WTC11 (cell line): ENCODE data around the gene SLC1A4. TPM values are rescaled to one million over a fixed set of nuclear protein-coding genes. Genes with fewer than 3 reads are reported as not detected.

Experiments
- ATAC-seq: fragments of 200-7000 bp; cut with Tn5 transposase; 2 replicates; pipeline ENCODE4 v1.10.0; 2021; ENCODE audit warnings: mild to moderate bottlenecking, moderate library complexity
- CTCF ChIA-PET: fragments of 300-600 bp; sonication (Branson Sonifier 250); formaldehyde crosslinking; loops from one replicate; lab custom pipeline; 2021; ENCODE audit warnings: antibody characterized with exemption; lab: Charles Lee
- POLR2A ChIA-PET: fragments of 350-600 bp; sonication (Branson Sonifier 250); formaldehyde crosslinking; loops from one replicate; lab custom pipeline; 2021; ENCODE audit warnings: antibody characterized with exemption; lab: Charles Lee
- DNase-seq: peaks from one replicate; pipeline ENCODE4 v3.0.0; 2021; ENCODE audit warnings: low spot score
- H3K27ac Mint-ChIP-seq: 2 replicates; pipeline ENCODE4 v1.8.0; 2021; ENCODE audit warnings: mixed read lengths
- H3K27me3 Mint-ChIP-seq: 2 replicates; pipeline ENCODE4 v1.8.0; 2021; ENCODE audit warnings: low read depth, mild to moderate bottlenecking, moderate library complexity, mixed read lengths
- H3K36me3 Mint-ChIP-seq: 2 replicates; pipeline ENCODE4 v1.8.0; 2021; ENCODE audit warnings: mixed read lengths
- H3K4me1 Mint-ChIP-seq: 2 replicates; pipeline ENCODE4 v1.8.0; 2022; ENCODE audit warnings: mixed read lengths
- H3K4me3 Mint-ChIP-seq: 2 replicates; pipeline ENCODE4 v1.8.0; 2021; ENCODE audit warnings: mild to moderate bottlenecking, moderate library complexity, mixed read lengths
- H3K9me3 Mint-ChIP-seq: 2 replicates; pipeline ENCODE4 v1.8.0; 2021; ENCODE audit warnings: mixed read lengths
- CBFB ChIP-seq: sonication (generic); formaldehyde crosslinking; IDR thresholded peaks from 2 replicates; pipeline ENCODE4 v1.8.1; 2022; ENCODE audit warnings: mild to moderate bottlenecking, low read depth, missing genetic modification reagents
- CREM ChIP-seq: sonication (generic); formaldehyde crosslinking; IDR thresholded peaks from 2 replicates; pipeline ENCODE4 v1.8.1; 2022; ENCODE audit warnings: mild to moderate bottlenecking, missing genetic modification reagents, moderate library complexity
- E2F5 ChIP-seq: sonication (generic); formaldehyde crosslinking; IDR thresholded peaks from 2 replicates; pipeline ENCODE4 v1.8.1; 2022; ENCODE audit warnings: mild to moderate bottlenecking, moderate library complexity, missing genetic modification reagents
- EMX1 ChIP-seq: fragments of 250-450 bp; sonication (Bioruptor Pico); IDR thresholded peaks from 2 replicates; pipeline ENCODE4 v1.8.0; 2021; ENCODE audit warnings: mild to moderate bottlenecking
- FOXJ3 ChIP-seq: sonication (generic); formaldehyde crosslinking; IDR thresholded peaks from 2 replicates; pipeline ENCODE4 v1.9.0; 2021; ENCODE audit warnings: missing genetic modification reagents, mild to moderate bottlenecking, borderline replicate concordance
- FOXK1 ChIP-seq: sonication (generic); formaldehyde crosslinking; IDR thresholded peaks from 2 replicates; pipeline ENCODE4 v1.8.0; 2022; ENCODE audit warnings: mild to moderate bottlenecking, moderate library complexity, missing genetic modification reagents
- GRHL2 ChIP-seq: fragments of 250-450 bp; sonication (Bioruptor Pico); IDR thresholded peaks from 2 replicates; pipeline ENCODE4 v1.8.0; 2022; ENCODE audit warnings: mild to moderate bottlenecking, moderate library complexity; ENCODE audit not compliant: insufficient replicate concordance, severe bottlenecking
- IRF2 ChIP-seq: sonication (generic); formaldehyde crosslinking; IDR thresholded peaks from 2 replicates; pipeline ENCODE4 v1.8.0; 2022; ENCODE audit warnings: low read depth, missing genetic modification reagents, borderline replicate concordance
- KAT7 ChIP-seq: sonication (generic); formaldehyde crosslinking; IDR thresholded peaks from 2 replicates; pipeline ENCODE4 v1.8.1; 2023; ENCODE audit warnings: missing genetic modification reagents, mild to moderate bottlenecking, borderline replicate concordance
- MXD4 ChIP-seq: fragments of 250-450 bp; sonication (Bioruptor Pico); IDR thresholded peaks from 2 replicates; pipeline ENCODE4 v1.8.0; 2021; ENCODE audit warnings: mild to moderate bottlenecking, moderate library complexity, borderline replicate concordance
- MYBL2 ChIP-seq: sonication (generic); formaldehyde crosslinking; IDR thresholded peaks from 2 replicates; pipeline ENCODE4 v1.8.1; 2023; ENCODE audit warnings: mild to moderate bottlenecking, moderate library complexity, missing genetic modification reagents
- NFATC4 ChIP-seq: fragments of 250-450 bp; sonication (Bioruptor Pico); IDR thresholded peaks from 2 replicates; pipeline ENCODE4 v1.9.0; 2021; ENCODE audit warnings: mild to moderate bottlenecking
- NFE2L1 ChIP-seq: sonication (generic); formaldehyde crosslinking; IDR thresholded peaks from 2 replicates; pipeline ENCODE4 v1.8.1; 2023; ENCODE audit warnings: missing genetic modification reagents
- NFYB ChIP-seq: sonication (generic); formaldehyde crosslinking; conservative IDR thresholded peaks from 2 replicates; pipeline ENCODE4 v1.8.0; 2022; ENCODE audit warnings: low read depth, missing genetic modification reagents
- NR2C2 ChIP-seq: sonication (generic); formaldehyde crosslinking; IDR thresholded peaks from 2 replicates; pipeline ENCODE4 v1.8.0; 2022; ENCODE audit warnings: mild to moderate bottlenecking, missing genetic modification reagents
- OVOL2 ChIP-seq: fragments of 250-450 bp; sonication (Bioruptor Pico); IDR thresholded peaks from 2 replicates; pipeline ENCODE4 v1.9.0; 2021; ENCODE audit warnings: mild to moderate bottlenecking, borderline replicate concordance
- PRRX2 ChIP-seq: fragments of 250-450 bp; sonication (Bioruptor Pico); IDR thresholded peaks from 2 replicates; pipeline ENCODE4 v1.8.0; 2021; ENCODE audit warnings: mild to moderate bottlenecking
- RORB ChIP-seq: fragments of 250-450 bp; sonication (Bioruptor Pico); IDR thresholded peaks from 2 replicates; pipeline ENCODE4 v1.9.0; 2021; ENCODE audit warnings: mild to moderate bottlenecking
- SMAD4 ChIP-seq: sonication (generic); formaldehyde crosslinking; IDR thresholded peaks from 2 replicates; pipeline ENCODE4 v1.8.0; 2022; ENCODE audit warnings: mild to moderate bottlenecking, missing genetic modification reagents
- TEAD1 ChIP-seq: sonication (generic); formaldehyde crosslinking; IDR thresholded peaks from 2 replicates; pipeline ENCODE4 v1.8.0; 2022; ENCODE audit warnings: mild to moderate bottlenecking, missing genetic modification reagents
- ZNF138 ChIP-seq: sonication (generic); formaldehyde crosslinking; conservative IDR thresholded peaks from 2 replicates; pipeline ENCODE4 v1.8.1; 2022; ENCODE audit warnings: mild to moderate bottlenecking, moderate library complexity, missing genetic modification reagents
- ZNF219 ChIP-seq: sonication (generic); formaldehyde crosslinking; IDR thresholded peaks from 2 replicates; pipeline ENCODE4 v1.8.0; 2023; ENCODE audit warnings: missing genetic modification reagents, mild to moderate bottlenecking, borderline replicate concordance
- ZNF232 ChIP-seq: sonication (generic); formaldehyde crosslinking; IDR thresholded peaks from 2 replicates; pipeline ENCODE4 v1.8.0; 2022; ENCODE audit warnings: mild to moderate bottlenecking, missing genetic modification reagents
- ZNF263 ChIP-seq: sonication (generic); formaldehyde crosslinking; IDR thresholded peaks from 2 replicates; pipeline ENCODE4 v1.8.1; 2022; ENCODE audit warnings: low read depth, mild to moderate bottlenecking, moderate library complexity, missing genetic modification reagents
- ZNF671 ChIP-seq: fragments of 250-450 bp; sonication (Bioruptor Pico); IDR thresholded peaks from 2 replicates; pipeline ENCODE4 v1.8.0; 2021; ENCODE audit warnings: mild to moderate bottlenecking
- total RNA-seq: library from RNA; stranded (reverse); gene quantifications from 3 replicates; pipeline ENCODE4 v1.2.3, GENCODE V29; 2021
- TF ChIP-seq, protein P1 (sequence below): sonication (generic); formaldehyde crosslinking; IDR thresholded peaks from 2 replicates; pipeline ENCODE4 v1.8.1; 2023; ENCODE audit warnings: mild to moderate bottlenecking, missing genetic modification reagents
- TF ChIP-seq, protein P2 (sequence below): sonication (generic); formaldehyde crosslinking; IDR thresholded peaks from 2 replicates; pipeline ENCODE4 v1.8.1; 2023; ENCODE audit warnings: mild to moderate bottlenecking, missing genetic modification reagents, borderline replicate concordance
- TF ChIP-seq, protein P3 (sequence below): sonication (generic); formaldehyde crosslinking; IDR thresholded peaks from 2 replicates; pipeline ENCODE4 v1.8.1; 2022; ENCODE audit warnings: low read depth, missing genetic modification reagents, borderline replicate concordance
- TF ChIP-seq, protein P4 (sequence below): sonication (generic); formaldehyde crosslinking; IDR thresholded peaks from 2 replicates; pipeline ENCODE4 v1.8.0; 2022; ENCODE audit warnings: mild to moderate bottlenecking, missing genetic modification reagents

Gene SLC1A4
- total RNA-seq, 1 experiment from 2014 or later: 1.6 TPM

DNA sequence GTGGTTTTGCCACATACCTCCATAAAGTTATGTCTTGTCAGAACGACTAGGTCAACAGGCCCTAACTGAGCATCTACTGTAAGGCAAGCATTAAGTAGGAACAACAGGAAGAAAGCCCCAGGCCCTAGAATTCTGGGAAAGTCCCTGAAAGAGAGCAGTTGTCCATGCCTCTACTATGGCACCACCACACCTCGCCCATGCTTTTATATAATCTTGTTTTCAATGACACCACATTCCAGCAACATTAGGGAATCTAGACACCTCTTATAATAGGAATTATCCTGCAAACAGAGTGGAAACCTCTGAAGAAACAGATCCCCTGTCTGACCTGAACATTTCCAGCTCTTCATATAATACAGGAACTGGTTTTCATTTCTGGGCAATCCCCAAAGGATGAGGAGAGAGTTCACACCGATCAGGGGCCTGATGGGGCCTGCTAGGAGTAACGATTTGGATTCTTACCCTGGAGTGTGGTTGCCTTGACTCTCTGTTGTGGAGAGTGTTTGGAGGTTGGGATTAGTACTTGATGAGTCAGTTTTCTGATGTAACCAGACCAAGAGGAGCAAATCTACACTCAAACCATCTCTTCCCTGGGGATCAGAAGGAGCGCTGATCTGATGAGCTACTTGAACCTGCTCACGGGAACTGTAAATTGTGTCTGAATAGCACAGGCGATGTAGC, 35.1 kb downstream of the SLC1A4 start:
- TF ChIP-seq OVOL2 (CRISPR knock-in tag) (no peak), NFE2L1 (CRISPR knock-in tag) (no peak), TEAD1 (no peak), MYBL2 (CRISPR knock-in tag) (no peak), ZNF138 (CRISPR knock-in tag) (no peak), RORB (CRISPR knock-in tag) (no peak), PRRX2 (no peak), ZNF671 (CRISPR knock-in tag) (no peak), SMAD4 (CRISPR knock-in tag) (no peak), EMX1 (no peak), NFYB (CRISPR knock-in tag) (no peak), FOXK1 (CRISPR knock-in tag) (no peak), GRHL2 (CRISPR knock-in tag) (no peak), KAT7 (no peak), NR2C2 (no peak), ZNF219 (CRISPR knock-in tag) (no peak), E2F5 (CRISPR knock-in tag) (no peak)
- TF ChIP-seq, protein P1, sequence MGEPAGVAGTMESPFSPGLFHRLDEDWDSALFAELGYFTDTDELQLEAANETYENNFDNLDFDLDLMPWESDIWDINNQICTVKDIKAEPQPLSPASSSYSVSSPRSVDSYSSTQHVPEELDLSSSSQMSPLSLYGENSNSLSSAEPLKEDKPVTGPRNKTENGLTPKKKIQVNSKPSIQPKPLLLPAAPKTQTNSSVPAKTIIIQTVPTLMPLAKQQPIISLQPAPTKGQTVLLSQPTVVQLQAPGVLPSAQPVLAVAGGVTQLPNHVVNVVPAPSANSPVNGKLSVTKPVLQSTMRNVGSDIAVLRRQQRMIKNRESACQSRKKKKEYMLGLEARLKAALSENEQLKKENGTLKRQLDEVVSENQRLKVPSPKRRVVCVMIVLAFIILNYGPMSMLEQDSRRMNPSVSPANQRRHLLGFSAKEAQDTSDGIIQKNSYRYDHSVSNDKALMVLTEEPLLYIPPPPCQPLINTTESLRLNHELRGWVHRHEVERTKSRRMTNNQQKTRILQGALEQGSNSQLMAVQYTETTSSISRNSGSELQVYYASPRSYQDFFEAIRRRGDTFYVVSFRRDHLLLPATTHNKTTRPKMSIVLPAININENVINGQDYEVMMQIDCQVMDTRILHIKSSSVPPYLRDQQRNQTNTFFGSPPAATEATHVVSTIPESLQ (CRISPR knock-in tag): no peak
- TF ChIP-seq, protein P2, sequence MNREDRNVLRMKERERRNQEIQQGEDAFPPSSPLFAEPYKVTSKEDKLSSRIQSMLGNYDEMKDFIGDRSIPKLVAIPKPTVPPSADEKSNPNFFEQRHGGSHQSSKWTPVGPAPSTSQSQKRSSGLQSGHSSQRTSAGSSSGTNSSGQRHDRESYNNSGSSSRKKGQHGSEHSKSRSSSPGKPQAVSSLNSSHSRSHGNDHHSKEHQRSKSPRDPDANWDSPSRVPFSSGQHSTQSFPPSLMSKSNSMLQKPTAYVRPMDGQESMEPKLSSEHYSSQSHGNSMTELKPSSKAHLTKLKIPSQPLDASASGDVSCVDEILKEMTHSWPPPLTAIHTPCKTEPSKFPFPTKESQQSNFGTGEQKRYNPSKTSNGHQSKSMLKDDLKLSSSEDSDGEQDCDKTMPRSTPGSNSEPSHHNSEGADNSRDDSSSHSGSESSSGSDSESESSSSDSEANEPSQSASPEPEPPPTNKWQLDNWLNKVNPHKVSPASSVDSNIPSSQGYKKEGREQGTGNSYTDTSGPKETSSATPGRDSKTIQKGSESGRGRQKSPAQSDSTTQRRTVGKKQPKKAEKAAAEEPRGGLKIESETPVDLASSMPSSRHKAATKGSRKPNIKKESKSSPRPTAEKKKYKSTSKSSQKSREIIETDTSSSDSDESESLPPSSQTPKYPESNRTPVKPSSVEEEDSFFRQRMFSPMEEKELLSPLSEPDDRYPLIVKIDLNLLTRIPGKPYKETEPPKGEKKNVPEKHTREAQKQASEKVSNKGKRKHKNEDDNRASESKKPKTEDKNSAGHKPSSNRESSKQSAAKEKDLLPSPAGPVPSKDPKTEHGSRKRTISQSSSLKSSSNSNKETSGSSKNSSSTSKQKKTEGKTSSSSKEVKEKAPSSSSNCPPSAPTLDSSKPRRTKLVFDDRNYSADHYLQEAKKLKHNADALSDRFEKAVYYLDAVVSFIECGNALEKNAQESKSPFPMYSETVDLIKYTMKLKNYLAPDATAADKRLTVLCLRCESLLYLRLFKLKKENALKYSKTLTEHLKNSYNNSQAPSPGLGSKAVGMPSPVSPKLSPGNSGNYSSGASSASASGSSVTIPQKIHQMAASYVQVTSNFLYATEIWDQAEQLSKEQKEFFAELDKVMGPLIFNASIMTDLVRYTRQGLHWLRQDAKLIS (CRISPR knock-in tag): no peak
- CTCF ChIA-PET: interaction anchor here (1.7 kb wide), 1 partner anchor 106 kb away, joined by 5 read pairs; no protein-coding TSS in a partner anchor
- ATAC-seq (no peak), DNase-seq (no peak)
- H3K9me3 Mint-ChIP-seq: no peaks in the 10 kb centered on the region
- POLR2A ChIA-PET: no interaction called here
- no peak overlapping the region for H3K4me3 Mint-ChIP-seq
- H3K27me3 Mint-ChIP-seq: no peaks in the 10 kb centered on the region
- H3K36me3 Mint-ChIP-seq: peaks cover 10% of the 10 kb centered on the region
- no peaks in the 10 kb centered on the region for H3K4me1 Mint-ChIP-seq
- H3K27ac Mint-ChIP-seq: no peak overlapping the region

GRCh38 chr2:65025453-65026123, 36.4 kb downstream of the SLC1A4 start:
- no peaks in the 10 kb centered on the region for H3K9me3 Mint-ChIP-seq
- ChIA-PET CTCF (no interaction called here), POLR2A (no interaction called here)
- ATAC-seq (no peak), DNase-seq (no peak)
- peaks cover 2% of the 10 kb centered on the region for H3K4me1 Mint-ChIP-seq
- no peak overlapping the region for H3K27ac Mint-ChIP-seq
- no peaks in the 10 kb centered on the region for H3K27me3 Mint-ChIP-seq
- no peak overlapping the region for H3K4me3 Mint-ChIP-seq
- H3K36me3 Mint-ChIP-seq: peaks cover 10% of the 10 kb centered on the region
- TF ChIP-seq, protein P3, sequence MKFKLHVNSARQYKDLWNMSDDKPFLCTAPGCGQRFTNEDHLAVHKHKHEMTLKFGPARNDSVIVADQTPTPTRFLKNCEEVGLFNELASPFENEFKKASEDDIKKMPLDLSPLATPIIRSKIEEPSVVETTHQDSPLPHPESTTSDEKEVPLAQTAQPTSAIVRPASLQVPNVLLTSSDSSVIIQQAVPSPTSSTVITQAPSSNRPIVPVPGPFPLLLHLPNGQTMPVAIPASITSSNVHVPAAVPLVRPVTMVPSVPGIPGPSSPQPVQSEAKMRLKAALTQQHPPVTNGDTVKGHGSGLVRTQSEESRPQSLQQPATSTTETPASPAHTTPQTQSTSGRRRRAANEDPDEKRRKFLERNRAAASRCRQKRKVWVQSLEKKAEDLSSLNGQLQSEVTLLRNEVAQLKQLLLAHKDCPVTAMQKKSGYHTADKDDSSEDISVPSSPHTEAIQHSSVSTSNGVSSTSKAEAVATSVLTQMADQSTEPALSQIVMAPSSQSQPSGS: no peak
- TF ChIP-seq, protein P4, sequence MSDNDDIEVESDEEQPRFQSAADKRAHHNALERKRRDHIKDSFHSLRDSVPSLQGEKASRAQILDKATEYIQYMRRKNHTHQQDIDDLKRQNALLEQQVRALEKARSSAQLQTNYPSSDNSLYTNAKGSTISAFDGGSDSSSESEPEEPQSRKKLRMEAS (CRISPR knock-in tag): no peak
- TF ChIP-seq IRF2 (CRISPR knock-in tag) (no peak), MXD4 (CRISPR knock-in tag) (no peak), CBFB (no peak), GRHL2 (CRISPR knock-in tag) (no peak), OVOL2 (CRISPR knock-in tag) (no peak), NFATC4 (no peak), ZNF232 (no peak), ZNF263 (CRISPR knock-in tag) (no peak), CREM (CRISPR knock-in tag) (no peak), FOXJ3 (CRISPR knock-in tag) (no peak)
